ENCODE measurements around the gene MUC20. TPM values are rescaled to one million over a fixed set of nuclear protein-coding genes. Genes with fewer than 3 reads are reported as not detected.
"Not testable (repeated sequence)": the region's sequence is repeated elsewhere in the genome, so short reads cannot be mapped to it uniquely, and the experiment has no call there.

MUC20 gene, protein sequence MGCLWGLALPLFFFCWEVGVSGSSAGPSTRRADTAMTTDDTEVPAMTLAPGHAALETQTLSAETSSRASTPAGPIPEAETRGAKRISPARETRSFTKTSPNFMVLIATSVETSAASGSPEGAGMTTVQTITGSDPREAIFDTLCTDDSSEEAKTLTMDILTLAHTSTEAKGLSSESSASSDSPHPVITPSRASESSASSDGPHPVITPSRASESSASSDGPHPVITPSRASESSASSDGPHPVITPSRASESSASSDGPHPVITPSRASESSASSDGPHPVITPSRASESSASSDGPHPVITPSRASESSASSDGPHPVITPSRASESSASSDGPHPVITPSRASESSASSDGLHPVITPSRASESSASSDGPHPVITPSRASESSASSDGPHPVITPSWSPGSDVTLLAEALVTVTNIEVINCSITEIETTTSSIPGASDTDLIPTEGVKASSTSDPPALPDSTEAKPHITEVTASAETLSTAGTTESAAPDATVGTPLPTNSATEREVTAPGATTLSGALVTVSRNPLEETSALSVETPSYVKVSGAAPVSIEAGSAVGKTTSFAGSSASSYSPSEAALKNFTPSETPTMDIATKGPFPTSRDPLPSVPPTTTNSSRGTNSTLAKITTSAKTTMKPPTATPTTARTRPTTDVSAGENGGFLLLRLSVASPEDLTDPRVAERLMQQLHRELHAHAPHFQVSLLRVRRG
- 0.12 TPM in 1 of 2 replicates, not detected in the other for total RNA-seq (2014; rRNA removed; shearing (Covaris generic))
- 0.29 TPM in 1 of 2 replicates, not detected in the other for polyA plus RNA-seq (2016; fragmentation: Nextera tagmentation; extraction: Ambion mirVana)
- long read RNA-seq, result 0 reads

- not testable (repeated sequence) for H3K4me3 Mint-ChIP-seq; DNase-seq (ENCODE audit: low spot score); H3K79me2 ChIP-seq (replicated peaks; ENCODE audit: insufficient read depth); H3K4me3 ChIP-seq; H3K4me2 ChIP-seq; H3K9me3 Mint-ChIP-seq; H3K27me3 Mint-ChIP-seq (ENCODE audit: insufficient read depth, low read depth, poor library complexity); H3K27ac ChIP-seq (ENCODE audit: low read depth); H3K27me3 ChIP-seq (ENCODE audit: insufficient read depth); H3K36me3 Mint-ChIP-seq (ENCODE audit: low read depth); H3K27ac Mint-ChIP-seq; ATAC-seq; H3K36me3 ChIP-seq (ENCODE audit: insufficient read depth); H4K20me1 ChIP-seq (replicated peaks; ENCODE audit: insufficient read depth); H3K9me2 ChIP-seq (ENCODE audit: insufficient read depth); H3F3A ChIP-seq (replicated peaks; ENCODE audit: low read depth); H2AFZ ChIP-seq
- peaks cover 22% of the 10 kb centered on the region for H3K4me1 ChIP-seq (ENCODE audit: insufficient read depth)
- peaks cover 26% of the 10 kb centered on the region for H3K4me1 Mint-ChIP-seq
Observed at GRCh38 chr3:195720831-195721506, at the start of gene MUC20. Gene MUC20, plus strand, starts transcription at chr3:195720978. Its CDS starts 30 bp downstream, at chr3:195721008.

DNA sequence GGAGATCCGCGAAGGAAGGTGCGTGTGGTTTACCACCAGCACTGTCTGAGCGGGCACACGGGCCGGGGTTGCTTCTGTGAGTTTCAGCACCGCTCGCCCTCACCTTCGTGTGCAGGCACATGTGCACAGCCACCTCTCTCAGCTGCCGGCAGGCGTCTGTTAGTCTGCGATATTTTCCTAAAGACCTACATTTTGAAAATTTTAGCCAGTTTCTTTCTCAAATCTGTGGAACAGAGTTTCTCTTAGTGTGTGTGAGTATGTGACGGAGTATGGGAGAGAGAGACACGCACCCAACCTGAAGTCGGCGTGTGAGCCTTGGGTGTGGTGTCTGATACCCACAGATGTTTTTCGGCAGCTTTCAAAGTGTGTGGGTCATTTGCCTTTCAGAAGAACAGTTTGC, 49.5 kb upstream of the MUC20 start:
- H3K36me3 ChIP-seq (ENCODE audit: insufficient read depth); H3K27me3 Mint-ChIP-seq (ENCODE audit: insufficient read depth, low read depth, poor library complexity); H3K4me3 ChIP-seq; ATAC-seq; H3K9me2 ChIP-seq (ENCODE audit: insufficient read depth); H3K27ac ChIP-seq (ENCODE audit: low read depth); H3K4me1 ChIP-seq (ENCODE audit: insufficient read depth); H3K27ac Mint-ChIP-seq; H3K4me1 Mint-ChIP-seq; H3F3A ChIP-seq (replicated peaks; ENCODE audit: low read depth); H3K9me3 Mint-ChIP-seq; DNase-seq (ENCODE audit: low spot score); H3K36me3 Mint-ChIP-seq (ENCODE audit: low read depth); H3K4me2 ChIP-seq; H3K79me2 ChIP-seq (replicated peaks; ENCODE audit: insufficient read depth); H3K27me3 ChIP-seq (ENCODE audit: insufficient read depth); H4K20me1 ChIP-seq (replicated peaks; ENCODE audit: insufficient read depth); H2AFZ ChIP-seq; H3K4me3 Mint-ChIP-seq: not testable (repeated sequence)

DNA sequence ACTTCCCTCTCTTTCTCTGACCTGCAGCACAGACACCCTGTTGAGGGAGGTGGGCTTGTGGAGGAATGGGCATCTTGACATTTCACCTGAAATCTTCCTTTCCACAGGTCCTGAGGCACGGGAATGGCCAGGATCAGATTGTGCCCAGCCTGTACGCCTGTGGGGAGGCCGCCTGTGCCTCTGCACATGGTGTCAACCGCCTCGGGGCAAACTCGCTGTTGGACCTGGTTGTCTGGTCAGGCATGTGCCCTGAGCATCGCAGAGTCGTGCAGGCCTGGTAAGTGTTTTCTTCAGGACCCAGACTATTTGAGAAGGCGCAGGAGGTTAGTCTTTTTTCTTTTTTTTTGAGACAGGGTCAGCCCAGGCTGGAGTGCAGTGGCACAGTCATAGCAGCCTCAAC, 47.1 kb upstream of the MUC20 start:
- H3K4me3 ChIP-seq; H3K4me1 ChIP-seq (ENCODE audit: insufficient read depth); H3K4me3 Mint-ChIP-seq; DNase-seq (ENCODE audit: low spot score); H3K4me2 ChIP-seq; H3K9me3 Mint-ChIP-seq; H2AFZ ChIP-seq; H3K27ac Mint-ChIP-seq; H3F3A ChIP-seq (replicated peaks; ENCODE audit: low read depth); H3K36me3 ChIP-seq (ENCODE audit: insufficient read depth); H3K79me2 ChIP-seq (replicated peaks; ENCODE audit: insufficient read depth); H3K36me3 Mint-ChIP-seq (ENCODE audit: low read depth); H3K27me3 Mint-ChIP-seq (ENCODE audit: insufficient read depth, low read depth, poor library complexity); ATAC-seq; H3K27me3 ChIP-seq (ENCODE audit: insufficient read depth); H3K4me1 Mint-ChIP-seq; H3K27ac ChIP-seq (ENCODE audit: low read depth); H4K20me1 ChIP-seq (replicated peaks; ENCODE audit: insufficient read depth); H3K9me2 ChIP-seq (ENCODE audit: insufficient read depth): not testable (repeated sequence)

- H3K4me3 Mint-ChIP-seq, result not testable (repeated sequence)
Observed at GRCh38 chr3:195678391-195679015, 42.3 kb upstream of the MUC20 start.

GRCh38 chr3:195680690-195681089, 40.1 kb upstream of the MUC20 start:
- not testable (repeated sequence) for H3K4me1 Mint-ChIP-seq; H3K4me3 Mint-ChIP-seq; H3K9me3 Mint-ChIP-seq; H4K20me1 ChIP-seq (replicated peaks; ENCODE audit: insufficient read depth); H3K36me3 ChIP-seq (ENCODE audit: insufficient read depth); H3K27ac Mint-ChIP-seq; H3F3A ChIP-seq (replicated peaks; ENCODE audit: low read depth); H3K4me3 ChIP-seq; H3K27ac ChIP-seq (ENCODE audit: low read depth); H3K27me3 Mint-ChIP-seq (ENCODE audit: insufficient read depth, low read depth, poor library complexity); ATAC-seq; H3K4me1 ChIP-seq (ENCODE audit: insufficient read depth); H2AFZ ChIP-seq; H3K4me2 ChIP-seq; DNase-seq (ENCODE audit: low spot score); H3K27me3 ChIP-seq (ENCODE audit: insufficient read depth); H3K79me2 ChIP-seq (replicated peaks; ENCODE audit: insufficient read depth); H3K9me2 ChIP-seq (ENCODE audit: insufficient read depth)
- peaks cover 36% of the 10 kb centered on the region for H3K36me3 Mint-ChIP-seq (ENCODE audit: low read depth)

More at GRCh38 chr3:195678391-195679015, 42.3 kb upstream of the MUC20 start:
- not testable (repeated sequence) for H3K79me2 ChIP-seq (replicated peaks; ENCODE audit: insufficient read depth); H4K20me1 ChIP-seq (replicated peaks; ENCODE audit: insufficient read depth); ATAC-seq; H3K4me1 Mint-ChIP-seq; H3K27ac Mint-ChIP-seq; H2AFZ ChIP-seq; H3K27me3 ChIP-seq (ENCODE audit: insufficient read depth); H3K4me3 ChIP-seq; H3K9me3 Mint-ChIP-seq; H3K4me2 ChIP-seq; H3K27me3 Mint-ChIP-seq (ENCODE audit: insufficient read depth, low read depth, poor library complexity); H3K27ac ChIP-seq (ENCODE audit: low read depth); H3K4me1 ChIP-seq (ENCODE audit: insufficient read depth); DNase-seq (ENCODE audit: low spot score); H3F3A ChIP-seq (replicated peaks; ENCODE audit: low read depth); H3K9me2 ChIP-seq (ENCODE audit: insufficient read depth); H3K36me3 ChIP-seq (ENCODE audit: insufficient read depth)
- peaks cover 21% of the 10 kb centered on the region for H3K36me3 Mint-ChIP-seq (ENCODE audit: low read depth)

DNA sequence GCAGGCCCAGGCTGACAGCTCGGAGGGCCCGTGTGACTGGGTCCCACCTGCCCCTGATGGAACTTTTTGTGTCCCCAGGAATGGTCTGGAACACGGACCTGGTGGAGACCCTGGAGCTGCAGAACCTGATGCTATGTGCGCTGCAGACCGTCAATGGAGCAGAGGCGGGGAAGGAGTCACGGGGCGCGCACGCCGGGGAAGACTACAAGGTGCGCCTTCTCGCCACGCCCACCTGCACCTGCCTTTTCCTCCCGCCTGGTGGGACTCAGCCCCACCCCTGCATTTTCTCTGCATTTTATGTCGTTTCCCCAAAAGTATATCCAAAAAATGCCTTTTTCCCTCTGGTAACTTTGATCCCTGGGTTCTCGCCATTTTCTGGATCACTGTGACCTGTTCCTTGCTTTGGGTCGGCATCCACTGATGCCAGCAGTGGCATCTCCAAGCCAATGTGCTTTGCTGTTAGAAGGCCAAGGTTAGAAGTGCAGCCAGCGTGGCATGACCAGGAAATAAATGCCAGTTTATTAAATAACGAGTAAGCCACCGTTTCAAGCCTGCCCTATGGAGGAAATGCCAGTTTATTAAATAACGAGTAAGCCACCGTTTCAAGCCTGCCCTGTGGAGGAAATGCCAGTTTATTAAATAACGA, 39.2 kb upstream of the MUC20 start:
- not testable (repeated sequence) for H3K4me1 Mint-ChIP-seq; H4K20me1 ChIP-seq (replicated peaks; ENCODE audit: insufficient read depth); H3K27ac ChIP-seq (ENCODE audit: low read depth); H3K9me3 Mint-ChIP-seq; H3K79me2 ChIP-seq (replicated peaks; ENCODE audit: insufficient read depth); H3K4me3 Mint-ChIP-seq; H2AFZ ChIP-seq; H3K27me3 Mint-ChIP-seq (ENCODE audit: insufficient read depth, low read depth, poor library complexity); H3K4me2 ChIP-seq; H3K9me2 ChIP-seq (ENCODE audit: insufficient read depth); H3K4me1 ChIP-seq (ENCODE audit: insufficient read depth); H3K36me3 ChIP-seq (ENCODE audit: insufficient read depth); DNase-seq (ENCODE audit: low spot score); H3K27me3 ChIP-seq (ENCODE audit: insufficient read depth); ATAC-seq; H3K4me3 ChIP-seq; H3K27ac Mint-ChIP-seq; H3F3A ChIP-seq (replicated peaks; ENCODE audit: low read depth)
- H3K36me3 Mint-ChIP-seq (ENCODE audit: low read depth), result peaks cover 43% of the 10 kb centered on the region
